Activated CD4-positive, alpha-beta memory T cell treated with anti-CD3 and anti-CD28 coated beads for 36 hours (primary cell): ENCODE measurements around the gene TNS3. TPM values are rescaled to one million over a fixed set of nuclear protein-coding genes. Genes with fewer than 3 reads are reported as not detected.
"Not testable (repeated sequence)": the region's sequence is repeated elsewhere in the genome, so short reads cannot be mapped to it uniquely, and the experiment has no call there.

Experiments
- CTCF ChIA-PET: fragments of 350-600 bp; sonication (Branson Sonifier 250); formaldehyde crosslinking; loops from one replicate; lab custom pipeline; 2021; ENCODE audit warnings: antibody characterized with exemption, inconsistent platforms; lab: Charles Lee
- POLR2A ChIA-PET: fragments of 350-600 bp; sonication (Branson Sonifier 250); formaldehyde crosslinking; loops from one replicate; lab custom pipeline; 2021; ENCODE audit warnings: antibody characterized with exemption; lab: Charles Lee
- DNase-seq: peaks from one replicate; pipeline ENCODE4 v3.0.0-alpha.2; 2020
- H3K27ac Mint-ChIP-seq: one replicate; pipeline ENCODE4 v1.8.0; 2021; ENCODE audit warnings: mixed read lengths
- H3K27me3 Mint-ChIP-seq: one replicate; pipeline ENCODE4 v1.8.0; 2021; ENCODE audit warnings: mixed read lengths
- H3K36me3 Mint-ChIP-seq: one replicate; pipeline ENCODE4 v1.8.0; 2021; ENCODE audit warnings: mixed read lengths
- H3K4me1 Mint-ChIP-seq: one replicate; pipeline ENCODE4 v1.8.0; 2021; ENCODE audit warnings: low read depth, mixed read lengths
- H3K4me3 Mint-ChIP-seq: one replicate; pipeline ENCODE4 v1.8.0; 2021; ENCODE audit warnings: mild to moderate bottlenecking, mixed read lengths
- H3K9me3 Mint-ChIP-seq: one replicate; pipeline ENCODE4 v1.8.0; 2021; ENCODE audit warnings: mixed read lengths
- intact Hi-C: fragments of 100-400 bp; cut with micrococcal nuclease; formaldehyde crosslinking; loops from one replicate; pipeline ENCODE4 v1.15.1; 2023
- total RNA-seq, 2 experiments: library from RNA; stranded (reverse); gene quantifications; one replicate each; pipeline ENCODE4 v1.2.3, GENCODE V29; 2021

Gene TNS3
- total RNA-seq, 2 experiments from 2014 or later, result 0.15 to 0.31 TPM

DNA sequence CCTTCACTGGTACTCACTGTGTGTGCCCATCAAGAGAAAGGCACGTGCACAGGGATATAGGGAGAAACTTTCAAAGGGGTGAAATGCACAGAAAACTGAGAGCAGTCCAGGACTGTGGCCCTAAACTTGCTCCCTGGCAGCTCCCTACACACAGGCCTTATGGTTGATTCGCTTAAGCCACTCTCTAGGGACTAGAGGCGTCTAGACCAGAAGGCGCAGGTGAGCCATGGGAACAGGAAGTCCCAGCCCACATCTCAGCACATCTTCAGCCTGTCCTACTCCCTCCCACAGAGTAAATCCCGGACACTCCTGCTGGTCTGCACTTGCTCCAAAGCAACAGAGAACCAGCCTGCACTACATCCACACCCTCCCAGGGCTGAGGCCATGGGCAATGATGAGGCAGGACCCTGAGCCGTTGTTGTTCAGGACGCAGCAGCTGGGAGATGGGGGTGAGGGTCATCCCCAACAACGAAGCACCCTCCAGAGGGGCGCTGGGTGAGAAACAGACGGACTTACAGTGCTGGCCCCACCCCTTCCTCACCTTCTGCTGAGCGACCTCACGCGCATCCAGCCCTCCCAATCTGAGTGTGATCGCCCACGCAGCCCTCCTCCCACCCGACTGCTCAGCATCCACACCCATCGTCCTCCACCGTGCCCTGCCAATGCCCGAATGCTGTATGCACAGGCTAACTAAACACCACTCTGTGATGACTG is 109.3 kb downstream of the TNS3 start:
- Mint-ChIP-seq H3K36me3 (no peaks in the 10 kb centered on the region), H3K4me3 (no peak overlapping the region), H3K4me1 (no peaks in the 10 kb centered on the region), H3K27me3 (no peaks in the 10 kb centered on the region), H3K9me3 (no peaks in the 10 kb centered on the region), H3K27ac (no peak overlapping the region)
- ChIA-PET CTCF (no interaction called here), POLR2A (no interaction called here)
- no peak for DNase-seq
- intact Hi-C loops, result no loop called here

DNA sequence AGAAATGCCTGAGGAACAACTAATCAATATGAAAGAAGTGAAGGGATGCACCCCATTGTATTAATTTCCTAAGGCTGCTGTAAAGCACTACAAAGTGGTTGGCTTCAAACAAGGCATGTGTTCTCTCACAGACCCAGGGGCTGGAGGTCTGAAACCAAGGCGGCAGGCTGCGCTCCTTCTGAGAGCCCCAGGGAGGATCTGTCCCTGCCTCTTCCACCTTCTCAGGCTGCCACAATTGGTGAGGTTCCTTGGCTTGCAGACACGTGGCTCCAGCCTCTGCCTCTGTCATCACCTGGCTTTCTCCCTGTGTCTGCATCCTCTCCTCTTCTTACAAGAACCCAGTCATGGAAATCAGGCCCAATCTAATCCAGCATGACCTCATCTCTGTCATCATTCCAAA is 110.1 kb downstream of the TNS3 start:
- H3K27me3 Mint-ChIP-seq, result no peaks in the 10 kb centered on the region
- H3K4me1 Mint-ChIP-seq, result no peaks in the 10 kb centered on the region
- no peaks in the 10 kb centered on the region for H3K9me3 Mint-ChIP-seq
- intact Hi-C loops, result no loop called here
- DNase-seq, result no peak
- ChIA-PET POLR2A (no interaction called here), CTCF (no interaction called here)
- H3K27ac Mint-ChIP-seq, result no peak overlapping the region
- H3K4me3 Mint-ChIP-seq, result no peak overlapping the region
- H3K36me3 Mint-ChIP-seq, result no peaks in the 10 kb centered on the region

DNA sequence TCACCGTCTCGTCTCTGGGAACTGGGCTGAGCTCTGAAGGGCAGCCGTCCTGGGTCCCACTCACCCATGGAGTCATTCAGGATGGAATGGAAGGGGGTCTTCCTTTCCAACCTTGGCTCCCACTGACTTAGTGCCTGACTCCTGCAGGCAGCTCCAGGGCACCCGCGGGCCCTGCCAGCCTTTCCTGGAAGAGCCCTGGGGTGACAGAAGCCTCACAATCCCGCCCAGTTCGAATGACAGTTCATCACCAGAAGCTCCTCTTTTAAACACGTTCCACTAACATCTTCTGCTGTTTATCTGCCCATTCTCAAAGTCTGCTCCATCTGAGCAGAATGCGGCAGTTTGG is 110.6 kb downstream of the TNS3 start:
- CTCF ChIA-PET, result no interaction called here
- Mint-ChIP-seq H3K27me3 (no peaks in the 10 kb centered on the region), H3K36me3 (no peaks in the 10 kb centered on the region), H3K4me3 (no peak overlapping the region), H3K27ac (no peak overlapping the region), H3K9me3 (no peaks in the 10 kb centered on the region), H3K4me1 (no peaks in the 10 kb centered on the region)
- POLR2A ChIA-PET, result no interaction called here
- intact Hi-C loops, result no loop called here
- no peak for DNase-seq

DNA sequence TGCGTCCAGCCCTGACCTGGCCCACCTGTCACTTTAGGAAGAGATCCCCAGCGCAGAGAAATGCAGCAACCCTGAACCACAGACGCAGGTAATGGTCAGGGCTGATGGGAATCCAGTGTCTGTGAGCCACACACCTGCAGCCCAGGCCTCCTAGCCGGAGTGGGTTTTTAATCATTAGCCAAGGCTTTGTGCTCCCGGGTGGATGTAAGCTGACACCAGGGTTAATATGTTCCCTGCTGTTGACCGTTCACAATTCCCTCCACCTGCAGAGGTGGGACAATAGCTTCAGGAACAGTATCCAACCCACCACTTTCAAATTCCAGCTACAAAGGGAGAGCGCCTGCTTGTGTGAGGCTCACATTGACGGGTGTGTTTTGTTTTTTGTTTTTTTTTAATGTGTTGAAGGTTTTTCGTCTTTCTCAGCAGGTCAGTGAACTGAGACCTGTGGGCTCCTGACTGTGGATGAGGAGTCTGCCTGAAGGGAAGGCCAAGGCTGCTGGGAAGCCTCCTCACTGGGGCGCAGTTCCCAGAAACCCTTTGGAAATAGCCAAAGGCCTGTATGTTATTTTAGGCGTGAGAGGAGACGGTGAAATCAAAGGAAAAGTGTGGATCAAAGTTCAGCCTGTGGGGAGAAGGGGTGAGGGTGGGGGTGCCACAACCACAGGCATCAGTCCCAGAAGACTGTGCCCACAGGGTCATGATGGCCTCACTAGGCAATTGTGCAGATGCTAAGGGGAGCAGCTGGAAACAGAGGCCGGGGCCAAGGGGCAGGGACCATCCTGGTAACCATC is 111.1 kb downstream of the TNS3 start:
- Mint-ChIP-seq H3K36me3 (no peaks in the 10 kb centered on the region), H3K9me3 (no peaks in the 10 kb centered on the region), H3K27ac (no peak overlapping the region), H3K4me3 (no peak overlapping the region), H3K4me1 (no peaks in the 10 kb centered on the region), H3K27me3 (no peaks in the 10 kb centered on the region)
- DNase-seq, result no peak
- ChIA-PET POLR2A (no interaction called here), CTCF (no interaction called here)
- intact Hi-C loops, result no loop called here

DNA sequence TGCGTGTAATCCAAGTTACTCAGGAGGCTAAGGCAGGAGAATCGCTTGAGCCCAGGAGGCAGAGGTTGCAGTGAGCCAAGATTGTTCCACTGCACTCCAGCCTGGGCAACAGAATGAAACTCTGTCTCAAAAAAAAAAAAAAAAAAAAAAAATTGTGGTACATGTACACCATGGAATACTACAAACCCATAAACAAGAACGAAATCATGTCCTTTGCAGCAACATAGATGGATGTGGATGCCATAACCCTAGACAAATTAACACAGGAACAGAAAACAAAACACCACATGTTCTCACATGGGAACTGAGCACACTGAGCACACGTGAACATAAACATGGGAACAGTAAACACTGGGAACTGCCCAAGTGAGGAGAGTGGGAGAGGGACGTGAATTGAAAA is 112.1 kb downstream of the TNS3 start:
- H3K27ac Mint-ChIP-seq, H3K9me3 Mint-ChIP-seq, H3K4me3 Mint-ChIP-seq, CTCF ChIA-PET, POLR2A ChIA-PET, intact Hi-C loops, H3K4me1 Mint-ChIP-seq, DNase-seq, H3K36me3 Mint-ChIP-seq, H3K27me3 Mint-ChIP-seq: not testable (repeated sequence)

DNA sequence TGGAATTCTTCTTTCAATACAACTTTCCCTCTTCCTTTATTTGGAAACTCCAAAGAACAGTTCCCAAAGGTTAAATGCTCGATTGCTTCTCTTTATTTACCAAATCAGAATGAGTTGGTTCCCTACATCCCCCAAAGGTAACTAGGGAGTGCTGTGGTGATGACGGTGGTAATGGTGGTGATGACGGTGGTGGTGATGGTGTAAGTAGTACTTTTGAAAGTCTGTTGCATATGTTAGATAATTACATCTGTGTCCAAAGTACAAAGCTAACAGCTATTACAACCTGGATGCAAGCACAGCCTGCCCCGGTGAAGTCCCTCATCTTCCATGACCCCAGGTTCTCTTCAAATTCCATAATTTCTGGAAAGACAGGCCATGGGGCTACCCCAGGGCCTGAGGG is 115.1 kb downstream of the TNS3 start:
- H3K4me1 Mint-ChIP-seq, result no peaks in the 10 kb centered on the region
- DNase-seq, result no peak
- H3K9me3 Mint-ChIP-seq, result no peaks in the 10 kb centered on the region
- ChIA-PET CTCF (no interaction called here), POLR2A (no interaction called here)
- intact Hi-C loops, result no loop called here
- H3K27me3 Mint-ChIP-seq, result no peaks in the 10 kb centered on the region
- no peaks in the 10 kb centered on the region for H3K36me3 Mint-ChIP-seq
- H3K27ac Mint-ChIP-seq, result no peak overlapping the region
- no peak overlapping the region for H3K4me3 Mint-ChIP-seq

DNA sequence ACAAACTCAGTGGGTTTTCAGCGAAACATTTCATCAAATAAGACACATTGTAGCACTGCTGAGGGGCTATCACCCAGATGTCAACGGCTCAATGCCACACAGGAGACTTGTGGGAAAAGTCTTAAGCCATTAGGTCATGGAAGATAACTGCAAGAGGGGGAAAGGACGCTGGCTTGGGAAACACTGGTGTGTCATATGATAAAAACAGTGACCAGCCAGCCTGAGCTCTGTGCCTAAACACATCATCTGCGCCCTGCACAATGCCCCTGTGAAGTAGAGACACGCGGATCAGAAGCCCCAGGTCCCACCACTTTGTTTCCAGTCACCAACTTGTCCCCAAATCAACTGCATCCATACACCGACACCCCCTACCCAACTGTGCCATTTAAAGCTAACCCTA is 116.7 kb downstream of the TNS3 start:
- POLR2A ChIA-PET, result no interaction called here

DNA sequence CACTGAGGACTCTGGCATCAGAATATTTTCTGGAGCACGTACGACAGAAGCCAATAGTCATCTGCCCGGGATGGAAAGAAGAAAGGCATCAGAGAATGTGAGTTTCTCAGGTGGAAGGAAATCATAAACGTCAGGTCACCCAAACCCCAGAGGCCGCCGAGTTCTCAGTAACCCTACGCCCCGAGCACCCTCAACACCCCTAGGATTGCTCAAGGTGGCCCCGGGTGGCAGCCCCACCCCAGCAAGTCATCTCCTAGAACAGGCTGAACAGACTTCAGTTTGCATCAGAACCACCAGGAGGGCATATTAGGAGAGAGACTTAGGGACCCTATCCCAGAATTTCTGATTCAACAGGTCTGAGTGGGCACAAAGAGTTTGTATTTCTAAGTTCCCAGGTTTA is 117.6 kb downstream of the TNS3 start:
- intact Hi-C loops, result no loop called here
- ChIA-PET POLR2A (no interaction called here), CTCF (no interaction called here)
- Mint-ChIP-seq H3K9me3 (no peaks in the 10 kb centered on the region), H3K4me1 (no peaks in the 10 kb centered on the region), H3K36me3 (no peaks in the 10 kb centered on the region), H3K27me3 (no peaks in the 10 kb centered on the region), H3K4me3 (no peak overlapping the region), H3K27ac (no peak overlapping the region)
- no peak for DNase-seq

More for the DNA sequence above, 116.7 kb downstream of the TNS3 start:
- CTCF ChIA-PET, result no interaction called here
- Mint-ChIP-seq H3K4me1 (no peaks in the 10 kb centered on the region), H3K4me3 (no peak overlapping the region), H3K27ac (no peak overlapping the region), H3K9me3 (no peaks in the 10 kb centered on the region), H3K36me3 (no peaks in the 10 kb centered on the region), H3K27me3 (no peaks in the 10 kb centered on the region)
- no peak for DNase-seq
- intact Hi-C loops, result no loop called here

DNA sequence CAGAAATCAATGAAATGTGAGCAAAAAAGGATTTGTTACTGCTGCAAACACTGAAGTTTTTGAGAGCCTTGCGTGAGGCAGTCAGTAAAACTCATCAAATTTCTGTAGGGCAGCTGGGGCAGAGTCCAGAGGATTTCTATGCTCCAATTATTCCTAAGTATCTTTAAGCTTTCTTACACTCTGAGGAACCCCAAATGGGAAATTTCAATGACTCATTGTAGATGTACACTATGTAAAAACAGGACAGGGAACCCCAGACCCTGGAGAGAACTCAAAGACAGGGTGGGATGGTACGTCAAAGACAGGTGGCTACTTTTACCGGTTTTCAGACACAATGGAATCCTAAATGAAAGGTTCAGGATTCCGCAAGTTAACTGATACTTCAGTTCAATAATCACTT is 120.2 kb downstream of the TNS3 start:
- Mint-ChIP-seq H3K27me3 (no peaks in the 10 kb centered on the region), H3K4me1 (no peaks in the 10 kb centered on the region), H3K4me3 (no peak overlapping the region), H3K27ac (no peak overlapping the region), H3K36me3 (no peaks in the 10 kb centered on the region), H3K9me3 (no peaks in the 10 kb centered on the region)
- CTCF ChIA-PET, result no interaction called here
- POLR2A ChIA-PET, result no interaction called here
- DNase-seq, result no peak
- intact Hi-C loops, result no loop called here

DNA sequence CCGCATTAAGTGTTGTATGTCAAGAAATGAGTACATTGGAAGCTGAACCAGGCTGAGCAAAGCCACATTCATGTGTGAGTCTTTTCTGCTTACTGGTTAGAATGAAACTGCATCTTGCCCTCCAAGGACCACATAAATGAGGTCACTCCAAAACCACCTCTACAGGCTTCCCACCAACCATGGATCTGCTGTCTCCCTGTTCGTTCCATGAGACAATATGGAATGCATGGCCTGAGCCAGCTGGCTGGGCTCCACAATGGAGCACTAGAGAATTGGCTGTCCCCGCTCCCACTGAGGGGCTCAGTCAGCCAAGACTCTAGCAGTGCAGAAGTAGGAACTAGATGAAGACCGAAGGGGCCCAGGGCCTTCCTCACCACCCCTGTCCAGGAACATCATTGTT is 120.8 kb downstream of the TNS3 start:
- intact Hi-C loops, result no loop called here
- H3K4me3 Mint-ChIP-seq, result no peak overlapping the region
- H3K27me3 Mint-ChIP-seq, result no peaks in the 10 kb centered on the region
- DNase-seq, result no peak
- no peaks in the 10 kb centered on the region for H3K36me3 Mint-ChIP-seq
- POLR2A ChIA-PET, result no interaction called here
- H3K4me1 Mint-ChIP-seq, result no peaks in the 10 kb centered on the region
- CTCF ChIA-PET, result no interaction called here
- H3K27ac Mint-ChIP-seq, result no peak overlapping the region
- H3K9me3 Mint-ChIP-seq, result no peaks in the 10 kb centered on the region

DNA sequence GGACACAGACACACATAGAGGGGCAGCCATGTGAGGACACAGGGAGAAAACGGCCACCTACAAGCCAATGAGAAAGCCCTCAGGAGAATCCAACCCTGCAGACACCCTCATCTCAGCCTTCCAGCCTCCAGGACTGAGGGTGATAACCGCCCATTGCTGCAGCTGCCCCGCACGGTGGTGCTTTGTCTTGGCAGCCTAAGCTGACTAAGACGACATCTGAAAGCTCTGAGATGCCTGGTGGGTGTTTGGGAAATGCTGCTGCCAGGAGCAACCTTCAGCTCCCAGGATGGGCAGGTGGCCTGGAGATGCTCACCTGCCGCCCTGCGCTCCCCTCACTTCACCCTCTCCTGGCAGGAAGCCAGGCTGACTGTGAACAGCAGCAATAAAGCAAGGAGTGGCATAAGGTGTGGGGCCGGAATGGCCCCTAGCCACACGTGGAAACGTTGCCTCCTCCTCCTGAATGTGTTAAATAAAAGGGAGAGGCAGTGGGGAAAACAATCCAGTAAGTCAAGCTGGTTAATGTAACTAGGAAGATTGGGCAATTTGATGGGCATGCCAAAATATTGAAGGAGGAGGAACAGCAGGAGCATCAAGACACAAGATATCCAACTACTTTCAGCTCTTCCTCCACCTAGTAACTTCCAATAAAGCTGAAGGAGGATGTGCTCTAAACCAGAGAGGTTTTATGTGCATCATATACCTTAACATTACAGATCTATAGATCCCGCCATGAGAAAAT is 121.5 kb downstream of the TNS3 start:
- no peak overlapping the region for H3K4me3 Mint-ChIP-seq
- POLR2A ChIA-PET, result no interaction called here
- no peaks in the 10 kb centered on the region for H3K27me3 Mint-ChIP-seq
- H3K9me3 Mint-ChIP-seq, result no peaks in the 10 kb centered on the region
- no peak overlapping the region for H3K27ac Mint-ChIP-seq
- no peak for DNase-seq
- intact Hi-C loops, result no loop called here
- CTCF ChIA-PET, result no interaction called here
- H3K4me1 Mint-ChIP-seq, result no peaks in the 10 kb centered on the region
- no peaks in the 10 kb centered on the region for H3K36me3 Mint-ChIP-seq

DNA sequence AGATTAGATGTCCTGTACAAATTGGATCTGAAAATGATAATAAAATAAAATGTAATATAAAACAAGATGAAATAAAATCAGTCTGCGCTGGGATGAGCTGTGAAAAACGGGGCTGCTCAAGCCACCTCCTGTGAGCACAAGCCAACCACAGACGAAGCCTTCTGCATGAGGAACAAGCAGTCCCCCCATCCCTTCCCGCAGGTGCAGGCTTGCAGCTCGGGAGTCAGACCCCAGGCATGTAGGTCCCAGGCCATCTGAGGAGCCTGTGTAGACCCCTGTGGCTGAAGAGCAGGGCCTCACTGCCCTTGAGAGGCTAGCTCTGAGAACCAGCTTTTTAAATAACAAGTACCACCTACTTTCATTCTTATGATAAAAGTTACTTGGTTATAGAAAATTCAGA is 123.4 kb downstream of the TNS3 start:
- H3K4me3 Mint-ChIP-seq, result no peak overlapping the region
- H3K27ac Mint-ChIP-seq, result no peak overlapping the region
- H3K27me3 Mint-ChIP-seq, result no peaks in the 10 kb centered on the region
- H3K4me1 Mint-ChIP-seq, result no peaks in the 10 kb centered on the region
- ChIA-PET POLR2A (no interaction called here), CTCF (interaction anchor here (0.6 kb wide), 1 partner anchor 133 kb away, joined by 3 read pairs; no protein-coding TSS in a partner anchor)
- H3K9me3 Mint-ChIP-seq, result no peaks in the 10 kb centered on the region
- DNase-seq, result no peak
- no peaks in the 10 kb centered on the region for H3K36me3 Mint-ChIP-seq
- intact Hi-C loops, result no loop called here
